Lung (tissue), 12 donors: ENCODE data around the gene DSP. TPM values are rescaled to one million over a fixed set of nuclear protein-coding genes. Genes with fewer than 3 reads are reported as not detected.
A peak's percentile ranks its signal among the peaks of the same experiment; 100 is the strongest.

Experiments
- ATAC-seq: fragments of 200-7000 bp; cut with Tn5 transposase; one replicate; pipeline ENCODE4 v1.9.1; 2020; ENCODE audit warnings: moderate number of reproducible peaks; ENCODE audit not compliant: insufficient read depth, low FRiP score
- DNase-seq, 3 donors: peaks; one replicate each; pipeline ENCODE4 v3.0.0-alpha.2; 2013 to 2017
- H3K27ac ChIP-seq, 2 donors: one replicate each; pipeline ENCODE4 v1.5.1; 2013; ENCODE audit warnings: mild to moderate bottlenecking in 2 of 2, moderate library complexity in 2 of 2, control low read depth in 1 of 2, inconsistent platforms in 1 of 2, low read depth in 1 of 2, low read length in 1 of 2
- H3K27me3 ChIP-seq, 3 donors: one replicate each; pipeline ENCODE4 v1.5.1; 2013; ENCODE audit warnings: low read length in 2 of 3; ENCODE audit not compliant: control insufficient read depth in 3 of 3, insufficient read depth in 3 of 3
- H3K36me3 ChIP-seq, 4 donors: one replicate each; pipeline ENCODE4 v1.5.1; 2013; ENCODE audit warnings: low read length in 4 of 4, mild to moderate bottlenecking in 1 of 4, moderate library complexity in 1 of 4; ENCODE audit not compliant: control insufficient read depth in 4 of 4, insufficient read depth in 4 of 4
- H3K4me1 ChIP-seq, 5 donors: one replicate each; pipeline ENCODE4 v1.5.1; 2013; ENCODE audit warnings: low read length in 5 of 5, mild to moderate bottlenecking in 2 of 5, moderate library complexity in 1 of 5; ENCODE audit not compliant: control insufficient read depth in 5 of 5, insufficient read depth in 5 of 5
- H3K4me3 ChIP-seq: one replicate; pipeline ENCODE4 v1.5.1; 2013; ENCODE audit warnings: mild to moderate bottlenecking, control low read depth, moderate library complexity
- H3K9ac ChIP-seq, 2 donors: one replicate each; pipeline ENCODE4 v1.5.1; 2013; ENCODE audit warnings: low read length in 2 of 2, control low read depth in 1 of 2; ENCODE audit not compliant: insufficient read depth in 1 of 2
- H3K9me3 ChIP-seq, 4 donors: one replicate each; pipeline ENCODE4 v1.5.1; 2013; ENCODE audit warnings: low read length in 3 of 4, mild to moderate bottlenecking in 1 of 4, moderate library complexity in 1 of 4; ENCODE audit not compliant: control insufficient read depth in 4 of 4, insufficient read depth in 3 of 4
- CTCF ChIP-seq: IDR thresholded peaks from 2 replicates; pipeline ENCODE4 v1.5.1; 2012; ENCODE audit warnings: mild to moderate bottlenecking; ENCODE audit errors: control extremely low read depth, extremely low read depth
- WGBS, 2 donors: extraction: QIAGEN DNeasy Blood & Tissue Kit; methylation state at CpG; one replicate each; pipeline ENCODE4 v1.1.7; 2013; 5-methylcytosine and 5-hydroxymethylcytosine counted together
- polyA plus RNA-seq, 2 donors: library from polyadenylated mRNA; stranded (reverse); fragments of 200-250 nt; gene quantifications; one replicate each; pipeline ENCODE4 v1.2.1, GENCODE V29; 2013
- total RNA-seq, 2 donors: library from RNA; depleted of rRNA in 1 of 2; stranded (reverse); fragments of >200 nt in 1 of 2; gene quantifications; one replicate each; pipeline ENCODE4 v1.2.1, GENCODE V29; 2014 to 2021
- donor health status: control.
- donor health status: control.
- donor health status: Bipolar disorder and iron deficiency.
- donor health status: healthy.
- donor health status: DM: yes; HTN: yes; CAD: no.

Gene DSP
- total and polyA plus RNA-seq, 4 donors: 2.9 to 73.2 (median 19.4) TPM

GRCh38 chr6:7532821-7533220 lies 8.7 kb upstream of the DSP start:
- 51 to 59% methylated on average over 8 of the region's 8 CpGs for WGBS, 2 donors

GRCh38 chr6:7534192-7534591 lies 7.3 kb upstream of the DSP start:
- DNase-seq (no peak), ATAC-seq (no peak)
- no peak overlapping the region for H3K4me3 ChIP-seq
- H3K9me3 ChIP-seq: peaks cover 0 to 2% (median 0%) of the 10 kb centered on the region in 4 donors
- H3K4me1 ChIP-seq: no peaks in the 10 kb centered on the region
- H3K27me3 ChIP-seq: peaks cover 0 to 28% (median 9%) of the 10 kb centered on the region in 3 donors
- no peak overlapping the region for H3K9ac ChIP-seq
- H3K27ac ChIP-seq: no peak overlapping the region
- no peaks in the 10 kb centered on the region for H3K36me3 ChIP-seq
- TF ChIP-seq CTCF: no peak
- WGBS, 2 donors: 94 to 97% methylated on average over 5 of the region's 5 CpGs

More at GRCh38 chr6:7532821-7533220, 8.7 kb upstream of the DSP start:
- ATAC-seq: no peak
- TF ChIP-seq CTCF: no peak
- Histone ChIP-seq H3K9me3 (peaks cover 0 to 2% (median 0%) of the 10 kb centered on the region in 4 donors), H3K9ac (no peak overlapping the region), H3K4me1 (no peaks in the 10 kb centered on the region), H3K36me3 (no peaks in the 10 kb centered on the region), H3K4me3 (no peak overlapping the region), H3K27me3 (peaks cover 0 to 14% (median 0%) of the 10 kb centered on the region in 3 donors), H3K27ac (no peak overlapping the region)
- no peak for DNase-seq

GRCh38 chr6:7535498-7535897 lies 6.0 kb upstream of the DSP start:
- no peak for DNase-seq
- H3K9ac ChIP-seq: no peak overlapping the region
- WGBS, 2 donors: 91 to 94% methylated on average over 5 of the region's 5 CpGs
- H3K27me3 ChIP-seq: peaks cover 5 to 40% (median 9%) of the 10 kb centered on the region in 3 donors
- H3K4me1 ChIP-seq: peaks cover 0 to 1% (median 0%) of the 10 kb centered on the region in 5 donors
- H3K9me3 ChIP-seq: peaks cover 0 to 3% (median 0%) of the 10 kb centered on the region in 4 donors
- H3K36me3 ChIP-seq: no peaks in the 10 kb centered on the region
- no peak overlapping the region for H3K27ac ChIP-seq
- ATAC-seq: no peak
- TF ChIP-seq CTCF: no peak
- no peak overlapping the region for H3K4me3 ChIP-seq

GRCh38 chr6:7537565-7538174 lies 3.8 kb upstream of the DSP start:
- ATAC-seq: no peak
- peak overlapping the region in 1 of 2 donors; percentile 87 for H3K27ac ChIP-seq

More at GRCh38 chr6:7537565-7538174, 3.8 kb upstream of the DSP start:
- peaks cover 0 to 13% (median 5%) of the 10 kb centered on the region in 5 donors for H3K4me1 ChIP-seq
- H3K9me3 ChIP-seq: peaks cover 0 to 5% (median 0%) of the 10 kb centered on the region in 4 donors
- peaks cover 8 to 41% (median 9%) of the 10 kb centered on the region in 3 donors for H3K27me3 ChIP-seq
- H3K4me3 ChIP-seq: no peak overlapping the region
- H3K9ac ChIP-seq: no peak overlapping the region
- 69 to 74% methylated on average over 4 of the region's 4 CpGs for WGBS, 2 donors
- DNase-seq: no peak
- no peak for TF ChIP-seq CTCF
- H3K36me3 ChIP-seq: no peaks in the 10 kb centered on the region
